SIG-M5 (cell line): Measurements from ENCODE around the gene CTNNA1.

Source experiments
- DNase-seq: peaks from one replicate; lab custom pipeline; 2025; lab: John Stamatoyannopoulos, UW

The CTNNA1 gene

GRCh38 chr5:138849882-138850281 lies 96.7 kb downstream of the CTNNA1 start:
- DNase-seq = no peak

GRCh38 chr5:138850865-138851435 lies 97.7 kb downstream of the CTNNA1 start:
- DNase-seq = no peak

DNA sequence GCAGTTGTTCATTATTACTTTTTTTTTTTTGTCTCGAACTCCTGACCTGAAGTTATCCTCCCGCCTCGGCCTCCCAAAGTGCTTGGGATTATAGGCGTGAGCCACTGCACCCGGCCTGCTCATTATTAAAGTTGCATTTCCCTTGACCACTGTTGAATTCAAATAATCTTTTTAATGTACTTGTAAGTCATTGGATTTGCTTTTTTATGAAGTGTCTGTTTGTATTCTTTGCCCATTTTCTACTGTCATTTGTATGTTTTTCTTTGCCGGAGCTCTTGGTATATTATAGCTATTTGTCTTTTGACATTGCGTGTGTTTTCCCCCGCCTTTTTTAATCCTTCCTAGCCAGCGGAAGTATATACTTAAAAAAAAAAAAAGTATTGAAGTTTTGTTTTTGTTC lies 99.9 kb downstream of the CTNNA1 start:
- DNase-seq = no peak

DNA sequence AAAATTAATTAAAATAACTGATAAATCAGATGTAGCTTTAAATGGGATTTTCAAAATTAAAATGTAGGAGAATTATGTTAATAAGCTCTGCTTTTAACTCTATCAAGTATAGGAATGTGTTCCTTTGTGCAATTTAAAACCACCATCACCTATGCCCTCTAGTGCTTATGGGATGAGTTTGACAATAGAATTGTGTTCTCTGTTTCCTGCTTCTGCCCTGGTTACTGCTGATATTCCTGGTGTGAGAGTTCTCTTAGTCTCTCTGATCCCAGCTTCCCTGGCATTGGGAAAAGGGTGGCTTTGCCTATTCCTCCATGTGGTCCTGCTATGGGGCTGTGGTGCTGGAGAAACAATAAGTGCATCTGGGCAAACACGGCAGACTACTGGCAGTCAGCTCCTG lies 113.8 kb downstream of the CTNNA1 start:
- DNase-seq = no peak

DNA sequence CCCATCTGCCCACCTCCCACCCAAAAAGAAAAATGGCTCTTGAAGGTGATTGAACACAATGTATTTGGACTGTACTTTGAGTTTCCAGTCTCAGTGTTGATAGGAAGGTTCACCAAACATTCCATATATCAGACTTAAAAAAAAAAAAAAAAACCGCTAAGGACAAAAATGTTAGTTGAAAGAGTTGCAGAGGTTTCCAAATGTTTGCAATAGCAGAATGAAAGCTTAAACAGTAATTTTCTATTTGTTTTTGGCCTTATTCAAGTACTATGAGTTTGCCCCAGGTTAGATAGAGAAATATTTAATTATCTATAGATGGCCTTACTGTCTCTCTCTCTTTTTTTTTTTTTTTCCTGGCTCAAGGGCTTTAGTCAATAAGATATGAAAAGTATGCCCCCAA lies 115.8 kb downstream of the CTNNA1 start:
- no peak for DNase-seq

DNA sequence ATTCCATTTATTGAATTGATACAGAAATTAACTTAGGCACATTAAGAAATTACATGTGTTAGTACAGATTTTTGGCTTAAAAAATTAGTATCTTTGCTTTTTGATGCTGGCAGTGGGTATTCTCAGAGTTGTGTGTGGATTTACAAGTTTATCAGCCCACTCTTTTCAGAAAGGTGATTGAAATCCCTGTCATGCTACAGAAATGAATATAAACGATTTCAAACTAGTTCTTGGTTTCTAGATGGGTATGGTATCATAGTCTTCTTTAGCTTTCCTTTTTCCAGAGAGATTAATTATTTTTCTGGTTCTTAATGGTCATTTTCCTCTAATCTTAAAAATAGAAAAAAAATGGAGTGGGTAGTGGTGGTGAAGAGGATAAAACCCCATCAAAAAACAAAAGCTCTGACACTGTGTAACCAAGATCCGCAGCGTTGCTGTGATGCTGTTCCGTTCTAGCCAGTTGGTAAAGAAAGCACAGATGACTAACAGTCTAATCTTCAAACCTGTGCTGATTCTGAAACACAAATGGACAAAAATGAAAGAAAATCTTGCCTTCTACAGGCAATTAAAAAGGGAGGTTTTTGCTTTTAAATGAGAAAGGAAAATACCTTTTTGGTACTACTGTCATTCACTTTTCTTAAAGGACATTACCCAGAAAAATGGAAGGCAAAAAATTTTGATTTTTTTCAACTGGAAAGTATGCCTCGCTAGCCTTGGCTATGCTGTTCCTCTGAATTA lies 116.7 kb downstream of the CTNNA1 start:
- DNase-seq = no peak

DNA sequence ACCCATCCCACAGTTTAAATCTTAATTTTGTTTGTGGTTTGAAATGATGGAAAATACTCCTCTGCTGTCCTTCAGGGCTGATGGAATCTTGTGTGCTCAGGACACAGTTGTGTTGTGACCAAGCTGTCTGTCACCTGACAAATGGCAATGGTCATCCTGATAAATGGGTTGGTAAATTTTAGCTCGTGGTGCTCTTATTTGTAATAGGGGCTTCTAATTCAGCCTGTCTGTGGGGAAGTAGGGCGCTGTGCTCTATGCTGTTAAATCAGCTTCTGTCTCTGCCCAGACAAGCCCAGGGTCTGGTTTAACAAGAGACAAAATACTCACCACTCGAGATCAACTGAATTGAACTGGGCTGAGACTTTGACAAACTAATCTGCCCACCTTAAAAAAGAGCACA lies 117.4 kb downstream of the CTNNA1 start:
- no peak for DNase-seq

GRCh38 chr5:138872841-138873465 lies 119.7 kb downstream of the CTNNA1 start:
- DNase-seq = no peak

DNA sequence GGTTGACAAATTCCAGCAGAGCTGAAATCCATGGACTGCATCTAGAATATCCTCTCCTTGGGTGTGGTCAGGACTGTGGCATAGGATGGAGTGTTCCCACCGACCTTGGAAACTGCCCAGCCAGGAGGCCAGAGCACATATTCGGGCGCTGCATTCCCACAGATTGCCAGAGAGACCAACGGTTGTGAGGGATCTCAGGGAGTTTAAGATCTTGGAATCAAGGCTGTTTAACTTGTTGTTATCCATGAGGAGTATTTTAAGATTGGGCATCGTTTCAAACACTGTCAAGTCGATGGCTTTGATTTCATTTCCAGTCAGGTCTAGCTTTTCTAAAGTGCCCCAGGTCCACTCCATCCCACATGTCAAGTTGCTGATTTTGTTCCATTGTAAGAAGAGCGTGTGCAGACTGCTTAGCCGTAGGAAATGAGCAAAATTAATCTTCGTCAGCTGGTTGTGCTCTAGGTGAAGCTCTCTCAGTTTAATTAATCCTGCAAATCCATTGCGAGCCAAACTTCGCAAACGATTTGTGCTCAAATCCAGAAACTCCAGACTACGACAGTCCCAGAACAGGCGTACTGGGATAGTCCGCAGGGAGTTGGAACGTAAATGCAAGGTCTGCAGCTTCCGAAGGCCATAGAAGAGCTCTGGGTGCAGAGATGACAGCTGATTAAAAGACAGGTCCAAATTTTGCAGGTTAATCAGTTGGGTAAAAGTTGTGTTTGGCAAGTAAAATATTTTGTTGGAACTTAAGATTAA lies 120.4 kb downstream of the CTNNA1 start:
- DNase-seq = no peak

DNA sequence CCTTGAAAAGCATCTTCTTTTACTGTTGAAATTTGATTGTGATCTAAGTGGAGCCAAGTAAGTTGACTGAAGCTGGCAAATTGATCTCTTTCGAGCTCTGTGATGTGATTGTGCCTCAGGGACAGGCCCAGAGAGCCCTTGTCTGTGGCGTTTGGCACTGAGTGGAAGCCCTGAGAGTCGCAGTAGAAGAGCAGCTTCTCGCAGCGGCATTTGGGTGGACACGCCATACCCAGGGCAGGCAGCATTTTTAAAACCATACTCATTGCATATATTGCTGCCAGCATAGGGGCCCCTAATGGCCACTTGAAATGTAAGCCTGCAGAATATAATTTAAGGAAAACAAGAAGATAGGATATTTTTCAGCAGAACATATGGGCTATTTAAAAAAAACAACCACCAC lies 121.0 kb downstream of the CTNNA1 start:
- DNase-seq = no peak

GRCh38 chr5:138874771-138875551 lies 121.7 kb downstream of the CTNNA1 start, which contains the start of gene LRRTM2:
TSS of gene LRRTM2 (minus strand) at chr5:138875335. CDS start at chr5:138874911, 424 bp downstream.
- DNase-seq = no peak

- DNase-seq = no peak
Observed at GRCh38 chr5:138875552-138875875, 122.3 kb downstream of the CTNNA1 start.

GRCh38 chr5:138875946-138876345 lies 122.7 kb downstream of the CTNNA1 start:
- no peak for DNase-seq

GRCh38 chr5:138876811-138877210 lies 123.6 kb downstream of the CTNNA1 start:
- DNase-seq = no peak

- no peak for DNase-seq
Observed at GRCh38 chr5:138878437-138879235, 125.4 kb downstream of the CTNNA1 start.

DNA sequence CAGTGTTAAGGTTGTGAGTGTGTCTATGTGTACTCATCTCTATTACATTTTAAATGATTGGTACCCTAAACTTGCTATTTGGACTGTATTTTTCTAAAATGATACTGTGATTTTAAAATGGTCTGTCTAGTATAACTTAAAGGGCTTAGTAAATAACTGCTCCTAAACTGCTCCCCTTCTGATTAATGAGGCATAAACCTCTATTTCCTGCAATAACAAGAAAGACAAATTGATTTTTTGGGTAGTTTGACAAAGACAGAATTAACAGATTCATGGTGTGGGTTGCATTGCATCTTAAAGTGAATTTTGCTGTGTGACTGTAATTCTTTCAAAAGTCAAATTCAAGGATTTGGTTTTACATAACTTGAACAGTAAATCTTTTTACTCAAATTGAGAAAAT lies 130.0 kb downstream of the CTNNA1 start:
- DNase-seq = no peak

DNA sequence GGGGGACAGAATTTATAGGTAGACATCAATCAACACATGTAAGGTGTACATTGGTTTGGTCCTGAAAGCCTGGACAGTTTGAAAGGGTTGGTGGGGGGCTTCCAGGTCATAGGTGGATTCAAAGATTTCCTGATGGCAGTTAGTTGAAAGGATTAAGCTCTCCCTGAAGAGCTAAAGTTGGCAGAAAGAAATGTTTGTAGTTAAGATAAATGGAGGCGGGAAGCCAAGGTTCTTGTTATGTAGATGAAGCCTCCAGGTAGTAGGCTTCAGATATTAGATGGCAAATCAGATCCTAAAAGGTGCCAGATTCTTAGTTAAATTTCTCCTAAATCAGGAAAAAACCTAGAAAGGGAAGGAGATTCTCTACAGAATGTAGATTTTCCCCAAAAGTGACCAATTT lies 130.9 kb downstream of the CTNNA1 start:
- DNase-seq = no peak

DNA sequence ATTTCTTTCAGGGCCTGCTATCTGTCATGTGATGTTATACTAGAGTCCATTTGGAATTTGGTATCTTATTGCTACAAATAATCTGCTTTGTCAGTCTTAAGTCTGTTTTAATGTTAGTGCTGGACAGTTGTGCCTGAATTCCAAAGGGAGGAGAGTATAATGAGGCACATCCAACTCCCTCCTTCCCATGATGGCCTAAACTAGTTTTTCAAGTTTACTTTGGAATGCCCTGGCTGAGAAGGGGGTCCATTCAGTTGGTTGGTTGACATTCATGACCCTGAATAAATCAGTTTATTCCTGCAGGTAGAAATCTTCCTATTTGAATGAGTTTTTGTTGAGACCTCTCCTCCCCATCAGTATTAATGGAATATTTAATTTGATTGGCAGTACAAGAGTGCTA lies 131.3 kb downstream of the CTNNA1 start:
- no peak for DNase-seq

DNA sequence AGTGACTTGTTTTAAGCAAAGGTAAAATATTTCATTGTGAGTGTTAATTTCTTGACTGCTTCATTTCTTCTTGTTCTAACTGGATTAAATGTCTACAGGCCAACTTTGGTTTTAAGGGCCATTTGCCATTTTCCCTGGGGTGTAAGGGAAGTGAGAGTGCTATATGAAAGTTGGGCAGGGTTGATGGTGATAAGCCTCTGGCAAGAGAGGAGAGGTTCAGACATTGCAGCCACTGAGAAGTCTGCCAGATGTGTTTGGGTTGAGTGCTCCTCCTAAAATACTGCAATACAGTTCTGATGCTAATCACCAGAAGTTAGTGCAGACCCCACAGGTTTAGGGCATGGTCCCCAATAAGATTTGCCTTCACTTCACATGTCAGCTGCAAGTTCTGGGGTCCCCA lies 136.8 kb downstream of the CTNNA1 start:
- DNase-seq = no peak

GRCh38 chr5:138890644-138891043 lies 137.4 kb downstream of the CTNNA1 start:
- no peak for DNase-seq

GRCh38 chr5:138895918-138896317 lies 142.7 kb downstream of the CTNNA1 start:
- DNase-seq = no peak
